Measurements from ENCODE around the gene CEP112. TPM values are rescaled to one million over a fixed set of nuclear protein-coding genes. Genes with fewer than 3 reads are reported as not detected.

CEP112 gene
- total RNA-seq, 1 experiment from 2014 or later = 2.8 TPM

GRCh38 chr17:65599650-65600049, 592.3 kb downstream of the CEP112 start:
- no peak for DNase-seq (ENCODE audit: low read depth)

DNA sequence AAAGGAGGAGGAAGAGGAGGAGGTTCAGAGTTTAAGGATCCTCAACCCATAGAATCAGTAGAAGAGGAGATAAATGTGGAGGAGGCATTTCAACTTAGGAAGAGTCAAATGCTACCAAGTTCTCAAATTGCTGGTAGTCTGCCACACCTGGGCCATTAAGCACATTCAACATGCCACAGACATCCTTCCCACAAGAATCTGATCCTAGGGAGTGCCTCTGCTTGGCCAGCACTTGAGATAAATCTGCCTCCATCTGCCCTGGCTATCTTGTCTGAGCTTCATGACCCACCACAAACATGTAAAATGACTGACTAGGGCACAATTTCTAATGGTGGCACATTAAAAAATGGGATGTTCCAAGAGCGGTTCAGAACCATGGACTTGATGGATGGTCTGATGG, 593.2 kb downstream of the CEP112 start:
- no peak for DNase-seq (ENCODE audit: low read depth)

- no peak for DNase-seq (ENCODE audit: low read depth)
Measured at GRCh38 chr17:65595071-65595656, 596.8 kb downstream of the CEP112 start.

DNA sequence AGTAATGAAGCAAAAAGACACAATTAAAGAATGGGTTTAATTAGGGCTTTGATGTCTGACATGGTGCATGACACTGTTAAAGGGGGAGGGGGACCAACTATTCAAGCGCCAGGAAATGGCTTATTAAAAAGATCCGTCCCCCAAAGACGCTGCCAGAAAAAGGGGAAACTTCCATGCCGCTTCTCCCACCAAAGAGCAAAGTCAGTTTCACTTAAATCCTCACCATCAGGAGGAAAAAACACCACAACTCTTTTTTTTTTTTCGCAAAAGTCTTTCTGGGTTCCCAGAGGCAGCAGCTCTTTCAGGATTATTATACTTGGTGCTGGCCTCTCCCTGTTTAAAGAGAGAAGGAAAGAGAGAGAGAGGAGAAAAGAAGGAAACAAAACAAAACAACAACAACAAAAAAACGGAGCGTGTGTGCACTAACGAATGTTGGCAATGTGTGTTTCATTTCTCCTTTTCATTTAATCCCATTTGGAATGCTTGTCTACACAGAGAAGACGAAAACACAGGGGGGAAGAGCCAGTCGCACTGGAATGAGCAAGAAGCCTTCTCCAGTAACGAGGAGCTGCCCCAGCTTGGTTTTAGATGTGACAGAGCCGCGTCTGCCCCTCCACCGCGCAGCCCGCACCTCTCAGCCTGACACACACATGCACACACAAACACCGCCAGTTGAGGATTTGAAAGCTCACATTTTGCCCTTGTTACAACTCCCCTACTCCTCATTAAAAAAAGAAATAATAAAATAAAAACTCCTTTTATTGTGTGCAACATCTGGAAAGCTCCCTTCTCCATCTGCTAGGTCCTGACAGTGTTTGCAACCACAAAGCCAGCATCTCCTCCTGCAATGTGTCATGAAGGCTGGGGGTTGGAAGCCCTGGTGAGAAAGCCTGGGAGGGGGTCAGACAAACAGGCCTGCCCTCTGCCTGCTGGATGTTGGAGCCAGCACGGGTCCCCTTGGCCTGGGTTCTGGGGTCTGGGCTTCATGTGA, 597.8 kb downstream of the CEP112 start:
- DNase-seq (ENCODE audit: low read depth) = peak; percentile 13

- no peak for DNase-seq (ENCODE audit: low read depth)
Measured at GRCh38 chr17:65593092-65593854, 598.7 kb downstream of the CEP112 start.

DNA sequence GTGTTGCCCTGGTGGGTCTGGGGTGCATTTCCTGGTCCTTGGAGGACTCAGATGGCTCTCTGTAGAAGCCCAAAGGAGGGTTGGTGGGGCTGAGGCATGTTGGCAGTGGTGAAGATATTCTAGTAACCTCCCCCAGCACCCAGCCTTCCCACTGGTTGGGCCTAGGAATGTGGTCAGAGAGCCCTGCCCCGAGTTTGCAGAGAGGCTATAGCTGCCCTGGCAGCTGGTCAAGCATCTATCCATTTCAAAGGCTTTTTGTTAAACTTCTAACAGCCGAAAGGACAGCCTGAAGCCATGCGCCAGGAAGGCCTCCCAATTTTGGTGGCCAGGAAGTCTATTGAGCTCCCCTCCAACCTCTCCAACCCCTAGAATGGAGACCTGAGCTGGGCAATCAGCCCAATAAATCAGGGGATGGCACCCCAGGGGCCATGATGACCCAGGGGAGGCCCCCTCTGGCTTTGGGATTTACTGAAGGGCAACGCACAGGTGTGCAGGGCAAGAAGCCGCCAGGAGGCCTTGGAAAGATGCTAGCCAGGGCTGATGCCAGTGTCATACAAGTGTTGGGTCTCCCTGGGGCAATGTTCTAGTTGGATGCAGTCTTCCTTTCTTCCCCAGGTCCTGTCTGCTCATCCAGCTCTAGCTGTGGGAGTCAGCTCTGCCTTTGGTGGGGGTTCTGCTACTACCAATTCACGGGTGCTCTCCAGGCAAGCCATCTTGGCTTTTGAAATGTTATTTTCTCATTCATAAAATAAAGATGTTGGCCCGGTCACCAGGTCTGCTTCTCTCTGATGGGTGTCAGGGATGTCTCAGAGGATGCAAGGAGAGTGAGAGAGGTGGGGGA, 599.6 kb downstream of the CEP112 start:
- DNase-seq (ENCODE audit: low read depth) = no peak

DNA sequence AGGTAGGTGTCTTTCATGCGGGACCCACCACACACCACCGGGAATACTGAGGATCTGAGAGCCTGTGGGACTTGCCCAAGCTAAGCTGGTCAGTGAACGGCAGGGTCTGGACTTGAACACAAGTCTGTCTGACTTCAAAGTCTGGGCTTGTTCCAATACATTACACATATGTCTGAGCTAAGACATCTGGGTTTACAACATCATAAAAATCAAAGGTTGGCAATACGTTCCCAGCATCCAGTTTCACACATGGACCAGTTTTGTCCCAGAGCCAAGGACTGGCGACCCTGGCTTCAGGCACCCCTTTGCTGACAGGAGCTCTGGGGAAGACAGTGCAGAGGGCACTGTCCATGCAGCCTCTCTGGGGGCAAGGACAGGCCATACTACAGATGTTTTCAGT, 602.6 kb downstream of the CEP112 start:
- DNase-seq (ENCODE audit: low read depth) = no peak

GRCh38 chr17:65588181-65588808, 603.6 kb downstream of the CEP112 start:
- DNase-seq (ENCODE audit: low read depth) = no peak

GRCh38 chr17:65587534-65588180, 604.3 kb downstream of the CEP112 start:
- DNase-seq (ENCODE audit: low read depth) = no peak

- DNase-seq (ENCODE audit: low read depth) = no peak
Measured at GRCh38 chr17:65586899-65587298, 605.0 kb downstream of the CEP112 start.

Other genes starting within 250 kb of the CEP112 start
- gene APOH, start 37.3 kb upstream of the CEP112 start, total RNA-seq (2014; rRNA removed; shearing (Covaris generic)) = not detected in 2 replicates
- 17.6 and 21.8 TPM in 2 replicates for gene PRKCA, start 110.5 kb upstream of the CEP112 start, total RNA-seq (2014; rRNA removed; shearing (Covaris generic))